K562 (cell line): ENCODE measurements around the gene SETMAR. TPM values are rescaled to one million over a fixed set of nuclear protein-coding genes. Genes with fewer than 3 reads are reported as not detected.

Source experiments
- ARNT ChIP-seq, 2 experiments: fragments of 450-650 bp; IDR thresholded peaks; 2 replicates each; pipeline ENCODE4 v1.6.1; 2016; ENCODE audit warnings: mild to moderate bottlenecking in 1 of 2
- NFXL1 ChIP-seq: fragments of 450-650 bp; formaldehyde crosslinking; IDR thresholded peaks from 2 replicates; pipeline ENCODE4 v1.4.0; 2021; ENCODE audit warnings: mild to moderate bottlenecking
- RAD21 ChIP-seq, 2 experiments: fragments of 250-450 bp in 1 of 2; fragments of 450-650 bp in 1 of 2; sonication (Bioruptor Pico) in 1 of 2; formaldehyde crosslinking in 1 of 2; IDR thresholded peaks in 1 of 2; conservative IDR thresholded peaks in 1 of 2; 2 replicates each; pipeline versions ENCODE4 v1.4.0 to v1.8.0; 2020 to 2022; ENCODE audit warnings: mild to moderate bottlenecking in 2 of 2, moderate library complexity in 1 of 2
- RB1 ChIP-seq: fragments of 450-650 bp; IDR thresholded peaks from 2 replicates; pipeline ENCODE4 v1.6.1; 2017; ENCODE audit warnings: low read depth, mild to moderate bottlenecking
- SMARCA4 ChIP-seq: fragments of 450-650 bp; IDR thresholded peaks from 2 replicates; pipeline ENCODE4 v1.6.1; 2016
- SMC3 ChIP-seq: conservative IDR thresholded peaks from 2 replicates; pipeline ENCODE4 v1.6.1; 2011; ENCODE audit warnings: low read depth, low read length, improper control_type of control experiment; ENCODE audit not compliant: insufficient read depth
- ZBTB49 ChIP-seq: sonication (generic); formaldehyde crosslinking; IDR thresholded peaks from 2 replicates; pipeline ENCODE4 v1.8.0; 2022; ENCODE audit warnings: missing genetic modification reagents, mild to moderate bottlenecking, borderline replicate concordance
- ZBTB5 ChIP-seq: fragments of 450-650 bp; IDR thresholded peaks from 2 replicates; pipeline ENCODE4 v1.6.1; 2017; ENCODE audit warnings: antibody characterized with exemption
- ZNF41 ChIP-seq: fragments of 250-450 bp; sonication (Bioruptor Pico); conservative IDR thresholded peaks from 2 replicates; pipeline ENCODE4 v1.4.0; 2020; ENCODE audit warnings: mild to moderate bottlenecking
- polyA plus RNA-seq, 8 experiments: library from polyadenylated mRNA; depleted of rRNA in 4 of 8; stranded (reverse) in 5 of 8; unstranded in 3 of 8; fragments of >200 nt; fragmentation: Nextera tagmentation in 2 of 8; fragmentation: Illumina TruSeq in 1 of 8; extraction: Ambion mirVana in 2 of 8; extraction: Trizol in 1 of 8; gene quantifications; 2 replicates each; pipeline versions ENCODE4 v1.2.1 to v1.2.3, GENCODE V29; 2011 to 2014; ENCODE audit warnings: inconsistent platforms in 1 of 8, missing spikeins in 1 of 8
- total RNA-seq, 7 experiments: library from RNA; depleted of rRNA in 6 of 7; stranded (reverse); fragments of >200 nt in 6 of 7; fragmentation: Illumina TruSeq in 2 of 7; extraction: Trizol in 2 of 7; gene quantifications; 2 replicates each; pipeline versions ENCODE4 v1.2.1 to v1.2.3, GENCODE V29; 2011 to 2021; ENCODE audit warnings: low replicate concordance in 1 of 7
- TF ChIP-seq, protein P1 (sequence below): fragments of 450-650 bp; formaldehyde crosslinking; IDR thresholded peaks from 2 replicates; pipeline ENCODE4 v1.4.0; 2020; ENCODE audit warnings: mild to moderate bottlenecking, moderate library complexity
- TF ChIP-seq, protein P2 (sequence below), 2 experiments: IDR thresholded peaks in 1 of 2; conservative IDR thresholded peaks in 1 of 2; 2 replicates each; pipeline ENCODE4 v1.6.1; 2016; ENCODE audit warnings: low read depth in 2 of 2, mild to moderate bottlenecking in 1 of 2, missing compliant biosample characterization in 1 of 2, missing genetic modification characterization in 1 of 2, moderate library complexity in 1 of 2

Gene SETMAR
- total and polyA plus RNA-seq, 9 of the 15 experiments (the other 6 are each of a cell fraction or from before 2014, with no cell fraction given) = 5.5 to 25.1 (median 18.2) TPM

GRCh38 chr3:4271834-4272233 lies 31.3 kb upstream of the SETMAR start (continued):
- TF ChIP-seq, protein P1, sequence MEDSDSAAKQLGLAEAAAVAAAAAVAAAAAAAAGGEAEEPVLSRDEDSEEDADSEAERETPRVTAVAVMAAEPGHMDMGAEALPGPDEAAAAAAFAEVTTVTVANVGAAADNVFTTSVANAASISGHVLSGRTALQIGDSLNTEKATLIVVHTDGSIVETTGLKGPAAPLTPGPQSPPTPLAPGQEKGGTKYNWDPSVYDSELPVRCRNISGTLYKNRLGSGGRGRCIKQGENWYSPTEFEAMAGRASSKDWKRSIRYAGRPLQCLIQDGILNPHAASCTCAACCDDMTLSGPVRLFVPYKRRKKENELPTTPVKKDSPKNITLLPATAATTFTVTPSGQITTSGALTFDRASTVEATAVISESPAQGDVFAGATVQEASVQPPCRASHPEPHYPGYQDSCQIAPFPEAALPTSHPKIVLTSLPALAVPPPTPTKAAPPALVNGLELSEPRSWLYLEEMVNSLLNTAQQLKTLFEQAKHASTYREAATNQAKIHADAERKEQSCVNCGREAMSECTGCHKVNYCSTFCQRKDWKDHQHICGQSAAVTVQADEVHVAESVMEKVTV (CRISPR knock-in tag) = peak; percentile 79
- TF ChIP-seq RB1 (peak; percentile 27; the same call in 1 of the 2 replicates), RAD21 (CRISPR knock-in tag; conservative IDR thresholded peaks at IDR 0.05 in 1 of 2, IDR thresholded peaks at IDR 0.05 in 1 of 2) (peak; percentile 88 to 89), ZNF41 (no peak), NFXL1 (CRISPR knock-in tag) (no peak), ARNT (IDR thresholded peaks at IDR 0.05) (no peak), SMC3 (0 out of 2 replicates have a peak, but pooled peaks have one; percentile 47), ZBTB5 (no peak), ZBTB49 (CRISPR knock-in tag) (no peak), SMARCA4 (no peak)
- TF ChIP-seq, protein P2, sequence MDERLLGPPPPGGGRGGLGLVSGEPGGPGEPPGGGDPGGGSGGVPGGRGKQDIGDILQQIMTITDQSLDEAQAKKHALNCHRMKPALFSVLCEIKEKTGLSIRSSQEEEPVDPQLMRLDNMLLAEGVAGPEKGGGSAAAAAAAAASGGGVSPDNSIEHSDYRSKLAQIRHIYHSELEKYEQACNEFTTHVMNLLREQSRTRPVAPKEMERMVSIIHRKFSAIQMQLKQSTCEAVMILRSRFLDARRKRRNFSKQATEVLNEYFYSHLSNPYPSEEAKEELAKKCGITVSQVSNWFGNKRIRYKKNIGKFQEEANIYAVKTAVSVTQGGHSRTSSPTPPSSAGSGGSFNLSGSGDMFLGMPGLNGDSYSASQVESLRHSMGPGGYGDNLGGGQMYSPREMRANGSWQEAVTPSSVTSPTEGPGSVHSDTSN (CRISPR knock-in tag; IDR thresholded peaks at IDR 0.05; ENCODE audit: low read depth) = no peak
- TF ChIP-seq, protein P2 (tag; conservative IDR thresholded peaks at IDR 0.05; ENCODE audit: low read depth) = no peak
